ENCODE data around the gene LDLRAD4. TPM values are rescaled to one million over a fixed set of nuclear protein-coding genes. Genes with fewer than 3 reads are reported as not detected.

The LDLRAD4 gene
- polyA plus RNA-seq, 1 of the 3 experiments (the other 2 are of a cell fraction): 0.16 TPM

DNA sequence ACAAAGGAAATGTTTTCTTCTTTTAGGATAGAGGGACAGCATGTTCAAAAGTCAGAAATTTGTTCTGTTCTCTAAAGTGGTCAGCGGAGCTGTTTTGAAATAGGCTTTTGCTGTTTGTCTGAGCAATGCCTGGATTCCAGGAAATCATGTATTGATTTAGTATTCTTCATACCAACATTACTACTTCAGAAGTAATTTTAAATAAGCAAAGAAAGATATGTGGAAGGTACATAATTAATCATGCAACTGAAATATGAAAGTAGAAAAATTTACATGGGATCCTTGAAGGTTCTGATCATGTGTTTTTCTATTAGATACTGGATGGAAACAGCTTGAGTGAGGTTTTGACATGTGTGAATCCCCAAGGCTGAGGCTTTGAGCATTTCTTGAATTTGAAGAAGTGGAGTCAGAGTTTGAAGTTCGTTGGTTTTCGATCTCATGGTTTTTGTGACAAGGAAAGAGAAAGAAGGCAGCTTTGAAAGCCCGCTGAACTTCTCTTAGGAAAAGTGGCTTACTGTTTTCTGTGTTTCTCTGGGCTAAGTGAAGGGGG is 220.0 kb downstream of the LDLRAD4 start:
- Histone ChIP-seq H2AFZ (ENCODE audit: low read depth) (no peak overlapping the region), H3K9ac (no peak overlapping the region), H3K79me2 (ENCODE audit: insufficient read depth) (no peaks in the 10 kb centered on the region), H3K27ac (ENCODE audit: low read depth in 2 of 2, low read length in 1 of 2) (no peak overlapping the region), H3K4me1 (ENCODE audit: control insufficient read depth in 1 of 2, insufficient read depth in 2 of 2, low read depth in 1 of 2, low read length in 1 of 2) (peaks cover 0 to 25% of the 10 kb centered on the region in 2 experiments; a peak in 2 of 4 replicates), H3K9me2 (no peaks in the 10 kb centered on the region), H3K27me3 (ENCODE audit: insufficient read depth) (no peaks in the 10 kb centered on the region), H3K4me2 (no peak overlapping the region), H3K4me3 (ENCODE audit: low read depth in 2 of 2, low read length in 1 of 2) (no peak overlapping the region), H4K20me1 (ENCODE audit: insufficient read depth) (peaks cover 3% of the 10 kb centered on the region; the same call in 1 of the 2 replicates), H3F3A (replicated peaks; ENCODE audit: insufficient read depth) (peaks cover 21% of the 10 kb centered on the region), H3K36me3 (replicated peaks in 1 of 2; ENCODE audit: control insufficient read depth in 1 of 2, insufficient read depth in 2 of 2, low read length in 1 of 2) (no peaks in the 10 kb centered on the region), H3K9me3 (no peaks in the 10 kb centered on the region)
- ChIA-PET CTCF (interaction anchor here (1.6 kb wide), 1 partner anchor 9 kb away, joined by 3 read pairs; no protein-coding TSS in a partner anchor), POLR2A (no interaction called here)
- DNase-seq: no peak
- TF ChIP-seq FOSL2 (IDR thresholded peaks at IDR 0.05; ENCODE audit: borderline replicate concordance, low read depth) (no peak), TAF1 (IDR thresholded peaks at IDR 0.05; ENCODE audit: borderline replicate concordance, low read depth, low read length) (no peak), GABPA (IDR thresholded peaks at IDR 0.05; ENCODE audit: low read depth) (no peak), ELF1 (IDR thresholded peaks at IDR 0.05) (no peak), SIN3A (IDR thresholded peaks at IDR 0.05; ENCODE audit: borderline replicate concordance, low read depth, low read length) (no peak)
- TF ChIP-seq, protein P1, sequence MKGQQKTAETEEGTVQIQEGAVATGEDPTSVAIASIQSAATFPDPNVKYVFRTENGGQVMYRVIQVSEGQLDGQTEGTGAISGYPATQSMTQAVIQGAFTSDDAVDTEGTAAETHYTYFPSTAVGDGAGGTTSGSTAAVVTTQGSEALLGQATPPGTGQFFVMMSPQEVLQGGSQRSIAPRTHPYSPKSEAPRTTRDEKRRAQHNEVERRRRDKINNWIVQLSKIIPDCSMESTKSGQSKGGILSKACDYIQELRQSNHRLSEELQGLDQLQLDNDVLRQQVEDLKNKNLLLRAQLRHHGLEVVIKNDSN (IDR thresholded peaks at IDR 0.05; ENCODE audit: borderline replicate concordance, low read depth): no peak
- TF ChIP-seq, protein P2, sequence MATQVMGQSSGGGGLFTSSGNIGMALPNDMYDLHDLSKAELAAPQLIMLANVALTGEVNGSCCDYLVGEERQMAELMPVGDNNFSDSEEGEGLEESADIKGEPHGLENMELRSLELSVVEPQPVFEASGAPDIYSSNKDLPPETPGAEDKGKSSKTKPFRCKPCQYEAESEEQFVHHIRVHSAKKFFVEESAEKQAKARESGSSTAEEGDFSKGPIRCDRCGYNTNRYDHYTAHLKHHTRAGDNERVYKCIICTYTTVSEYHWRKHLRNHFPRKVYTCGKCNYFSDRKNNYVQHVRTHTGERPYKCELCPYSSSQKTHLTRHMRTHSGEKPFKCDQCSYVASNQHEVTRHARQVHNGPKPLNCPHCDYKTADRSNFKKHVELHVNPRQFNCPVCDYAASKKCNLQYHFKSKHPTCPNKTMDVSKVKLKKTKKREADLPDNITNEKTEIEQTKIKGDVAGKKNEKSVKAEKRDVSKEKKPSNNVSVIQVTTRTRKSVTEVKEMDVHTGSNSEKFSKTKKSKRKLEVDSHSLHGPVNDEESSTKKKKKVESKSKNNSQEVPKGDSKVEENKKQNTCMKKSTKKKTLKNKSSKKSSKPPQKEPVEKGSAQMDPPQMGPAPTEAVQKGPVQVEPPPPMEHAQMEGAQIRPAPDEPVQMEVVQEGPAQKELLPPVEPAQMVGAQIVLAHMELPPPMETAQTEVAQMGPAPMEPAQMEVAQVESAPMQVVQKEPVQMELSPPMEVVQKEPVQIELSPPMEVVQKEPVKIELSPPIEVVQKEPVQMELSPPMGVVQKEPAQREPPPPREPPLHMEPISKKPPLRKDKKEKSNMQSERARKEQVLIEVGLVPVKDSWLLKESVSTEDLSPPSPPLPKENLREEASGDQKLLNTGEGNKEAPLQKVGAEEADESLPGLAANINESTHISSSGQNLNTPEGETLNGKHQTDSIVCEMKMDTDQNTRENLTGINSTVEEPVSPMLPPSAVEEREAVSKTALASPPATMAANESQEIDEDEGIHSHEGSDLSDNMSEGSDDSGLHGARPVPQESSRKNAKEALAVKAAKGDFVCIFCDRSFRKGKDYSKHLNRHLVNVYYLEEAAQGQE (IDR thresholded peaks at IDR 0.05; ENCODE audit: low read depth, low read length): no peak
- TF ChIP-seq, protein P3, sequence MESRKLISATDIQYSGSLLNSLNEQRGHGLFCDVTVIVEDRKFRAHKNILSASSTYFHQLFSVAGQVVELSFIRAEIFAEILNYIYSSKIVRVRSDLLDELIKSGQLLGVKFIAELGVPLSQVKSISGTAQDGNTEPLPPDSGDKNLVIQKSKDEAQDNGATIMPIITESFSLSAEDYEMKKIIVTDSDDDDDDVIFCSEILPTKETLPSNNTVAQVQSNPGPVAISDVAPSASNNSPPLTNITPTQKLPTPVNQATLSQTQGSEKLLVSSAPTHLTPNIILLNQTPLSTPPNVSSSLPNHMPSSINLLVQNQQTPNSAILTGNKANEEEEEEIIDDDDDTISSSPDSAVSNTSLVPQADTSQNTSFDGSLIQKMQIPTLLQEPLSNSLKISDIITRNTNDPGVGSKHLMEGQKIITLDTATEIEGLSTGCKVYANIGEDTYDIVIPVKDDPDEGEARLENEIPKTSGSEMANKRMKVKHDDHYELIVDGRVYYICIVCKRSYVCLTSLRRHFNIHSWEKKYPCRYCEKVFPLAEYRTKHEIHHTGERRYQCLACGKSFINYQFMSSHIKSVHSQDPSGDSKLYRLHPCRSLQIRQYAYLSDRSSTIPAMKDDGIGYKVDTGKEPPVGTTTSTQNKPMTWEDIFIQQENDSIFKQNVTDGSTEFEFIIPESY (IDR thresholded peaks at IDR 0.05; ENCODE audit: borderline replicate concordance, low read depth): no peak
- TF ChIP-seq, protein P4, sequence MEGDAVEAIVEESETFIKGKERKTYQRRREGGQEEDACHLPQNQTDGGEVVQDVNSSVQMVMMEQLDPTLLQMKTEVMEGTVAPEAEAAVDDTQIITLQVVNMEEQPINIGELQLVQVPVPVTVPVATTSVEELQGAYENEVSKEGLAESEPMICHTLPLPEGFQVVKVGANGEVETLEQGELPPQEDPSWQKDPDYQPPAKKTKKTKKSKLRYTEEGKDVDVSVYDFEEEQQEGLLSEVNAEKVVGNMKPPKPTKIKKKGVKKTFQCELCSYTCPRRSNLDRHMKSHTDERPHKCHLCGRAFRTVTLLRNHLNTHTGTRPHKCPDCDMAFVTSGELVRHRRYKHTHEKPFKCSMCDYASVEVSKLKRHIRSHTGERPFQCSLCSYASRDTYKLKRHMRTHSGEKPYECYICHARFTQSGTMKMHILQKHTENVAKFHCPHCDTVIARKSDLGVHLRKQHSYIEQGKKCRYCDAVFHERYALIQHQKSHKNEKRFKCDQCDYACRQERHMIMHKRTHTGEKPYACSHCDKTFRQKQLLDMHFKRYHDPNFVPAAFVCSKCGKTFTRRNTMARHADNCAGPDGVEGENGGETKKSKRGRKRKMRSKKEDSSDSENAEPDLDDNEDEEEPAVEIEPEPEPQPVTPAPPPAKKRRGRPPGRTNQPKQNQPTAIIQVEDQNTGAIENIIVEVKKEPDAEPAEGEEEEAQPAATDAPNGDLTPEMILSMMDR (IDR thresholded peaks at IDR 0.05): no peak
- WGBS (ENCODE audit: low lambda C conversion rate): 90% methylated on average over 4 of the region's 4 CpGs

Data from SK-N-SH (cell line).